Measurements from ENCODE around the gene LZTFL1.

The LZTFL1 gene

GRCh38 chr3:45884368-45885201 lies 42.7 kb upstream of the LZTFL1 start:
- TF ChIP-seq CTCF (IDR thresholded peaks at IDR 0.05; ENCODE audit: extremely low read depth, missing control alignments), result no peak
- DNase-seq (ENCODE audit: low spot score), result no peak

- no peak for TF ChIP-seq CTCF (IDR thresholded peaks at IDR 0.05; ENCODE audit: extremely low read depth, missing control alignments)
- DNase-seq (ENCODE audit: low spot score), result peak; percentile 50
These were observed 39.4 kb upstream of the LZTFL1 start for GRCh38 chr3:45881078-45882022.

GRCh38 chr3:45880725-45881077 lies 38.8 kb upstream of the LZTFL1 start:
- no peak for TF ChIP-seq CTCF (IDR thresholded peaks at IDR 0.05; ENCODE audit: extremely low read depth, missing control alignments)

GRCh38 chr3:45878124-45878523 lies 36.2 kb upstream of the LZTFL1 start:
- peak; percentile 44 for DNase-seq (ENCODE audit: low spot score)
- no peak for TF ChIP-seq CTCF (IDR thresholded peaks at IDR 0.05; ENCODE audit: extremely low read depth, missing control alignments)

More at GRCh38 chr3:45880725-45881077, 38.8 kb upstream of the LZTFL1 start:
- no peak for DNase-seq (ENCODE audit: low spot score)

- TF ChIP-seq CTCF (IDR thresholded peaks at IDR 0.05; ENCODE audit: extremely low read depth, missing control alignments), result no peak
- no peak for DNase-seq (ENCODE audit: low spot score)
These were observed 32.9 kb upstream of the LZTFL1 start for GRCh38 chr3:45874677-45875346.

- DNase-seq (ENCODE audit: low spot score), result no peak
- TF ChIP-seq CTCF (IDR thresholded peaks at IDR 0.05; ENCODE audit: extremely low read depth, missing control alignments), result no peak
These were observed 31.7 kb upstream of the LZTFL1 start for GRCh38 chr3:45873638-45874037.

All from GM20000 (cell line).